ENCODE measurements around the gene PLXNA4.

The PLXNA4 gene

DNA sequence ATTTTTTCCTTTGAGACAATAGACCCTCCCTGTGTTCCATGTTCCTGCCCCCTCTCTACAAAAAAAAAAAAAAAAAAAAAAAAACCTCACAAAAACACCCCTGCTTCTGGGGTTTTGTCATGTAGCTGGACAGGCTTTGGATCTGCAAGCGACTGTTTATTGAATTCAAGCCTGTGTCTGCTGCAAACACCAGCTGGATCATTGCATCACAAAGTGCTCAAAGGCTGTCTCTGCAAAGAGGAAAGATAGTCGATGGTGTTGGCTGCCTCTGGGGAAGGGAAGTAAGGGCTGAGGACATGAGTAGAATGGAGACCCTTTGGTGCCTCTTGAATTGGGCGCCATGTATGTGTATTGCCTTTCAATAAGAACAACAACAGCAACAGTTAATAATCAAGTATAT lies 471.2 kb downstream of the PLXNA4 start:
- Histone ChIP-seq H3K9me3 (ENCODE audit: insufficient read depth, low read depth, low read length) (no peaks in the 10 kb centered on the region), H3K4me3 (ENCODE audit: low read length) (no peak overlapping the region), H3K27ac (ENCODE audit: low read depth, low read length) (no peak overlapping the region), H3K9ac (ENCODE audit: low read depth, low read length) (no peak overlapping the region), H3K27me3 (ENCODE audit: insufficient read depth, low read length) (no peaks in the 10 kb centered on the region), H3K36me3 (ENCODE audit: insufficient read depth, low read length) (no peaks in the 10 kb centered on the region), H3K4me1 (ENCODE audit: insufficient read depth, low read length) (peaks cover 12% of the 10 kb centered on the region)
- WGBS, result 79% methylated on average over 2 of the region's 3 CpGs

DNA sequence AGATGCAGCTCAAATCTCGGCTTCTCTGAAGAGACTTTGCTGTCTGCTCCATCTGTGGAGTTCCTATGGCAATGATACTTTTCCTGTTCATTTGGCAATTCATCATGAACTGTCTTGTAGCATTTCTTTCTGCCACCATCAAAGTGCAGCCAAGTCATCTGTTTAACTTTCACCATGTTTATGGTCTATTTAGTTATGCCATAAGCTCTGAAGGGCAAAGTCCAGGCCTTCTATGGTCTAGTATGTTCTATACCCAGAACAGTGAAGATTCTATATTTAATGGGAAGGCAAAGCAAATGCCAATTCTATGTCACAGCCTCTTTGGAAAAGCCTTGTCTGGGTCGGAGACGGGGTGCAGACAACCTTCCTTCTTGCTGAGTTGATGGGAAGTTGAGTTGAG lies 472.6 kb downstream of the PLXNA4 start:
- no peaks in the 10 kb centered on the region for H3K9me3 ChIP-seq (ENCODE audit: insufficient read depth, low read depth, low read length)
- H3K27me3 ChIP-seq (ENCODE audit: insufficient read depth, low read length), result no peaks in the 10 kb centered on the region
- peaks cover 8% of the 10 kb centered on the region for H3K4me1 ChIP-seq (ENCODE audit: insufficient read depth, low read length)
- no peak overlapping the region for H3K9ac ChIP-seq (ENCODE audit: low read depth, low read length)
- H3K36me3 ChIP-seq (ENCODE audit: insufficient read depth, low read length), result no peaks in the 10 kb centered on the region
- WGBS, result 92% methylated on average over 3 of the region's 3 CpGs
- H3K27ac ChIP-seq (ENCODE audit: low read depth, low read length), result no peak overlapping the region
- H3K4me3 ChIP-seq (ENCODE audit: low read length), result no peak overlapping the region

- no peak overlapping the region for H3K9ac ChIP-seq (ENCODE audit: low read depth, low read length)
- H3K4me3 ChIP-seq (ENCODE audit: low read length), result no peak overlapping the region
- no peaks in the 10 kb centered on the region for H3K9me3 ChIP-seq (ENCODE audit: insufficient read depth, low read depth, low read length)
- no peak overlapping the region for H3K27ac ChIP-seq (ENCODE audit: low read depth, low read length)
- no peaks in the 10 kb centered on the region for H3K36me3 ChIP-seq (ENCODE audit: insufficient read depth, low read length)
- H3K4me1 ChIP-seq (ENCODE audit: insufficient read depth, low read length), result no peaks in the 10 kb centered on the region
- no peaks in the 10 kb centered on the region for H3K27me3 ChIP-seq (ENCODE audit: insufficient read depth, low read length)
- WGBS, result 89% methylated on average over 10 of the region's 10 CpGs
These were observed 473.3 kb downstream of the PLXNA4 start for GRCh38 chr7:132102942-132103341.

DNA sequence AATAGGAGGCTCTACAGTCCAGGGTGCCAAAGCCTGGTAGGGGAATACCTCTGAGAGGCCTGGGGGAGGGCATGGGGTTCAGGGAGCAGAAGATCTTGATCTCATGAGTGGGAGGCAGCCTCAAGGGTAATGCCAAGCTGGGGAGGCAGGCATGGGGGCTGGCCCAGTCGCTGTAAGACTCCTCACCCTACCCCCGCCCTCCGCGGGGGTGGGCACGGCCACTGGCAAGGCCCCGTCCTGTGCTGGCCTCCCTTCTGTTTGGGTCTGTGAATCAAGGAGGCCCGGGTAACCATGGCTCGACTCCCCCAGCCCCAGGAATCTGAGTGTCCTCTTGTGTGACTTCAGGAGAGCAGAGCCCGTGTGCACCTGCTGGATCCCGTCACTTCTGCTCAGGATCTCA lies 473.9 kb downstream of the PLXNA4 start:
- H3K27me3 ChIP-seq (ENCODE audit: insufficient read depth, low read length), result no peaks in the 10 kb centered on the region
- H3K27ac ChIP-seq (ENCODE audit: low read depth, low read length), result no peak overlapping the region
- 94% methylated on average over 10 of the region's 10 CpGs for WGBS
- no peaks in the 10 kb centered on the region for H3K4me1 ChIP-seq (ENCODE audit: insufficient read depth, low read length)
- H3K9ac ChIP-seq (ENCODE audit: low read depth, low read length), result no peak overlapping the region
- no peaks in the 10 kb centered on the region for H3K9me3 ChIP-seq (ENCODE audit: insufficient read depth, low read depth, low read length)
- no peak overlapping the region for H3K4me3 ChIP-seq (ENCODE audit: low read length)
- no peaks in the 10 kb centered on the region for H3K36me3 ChIP-seq (ENCODE audit: insufficient read depth, low read length)

DNA sequence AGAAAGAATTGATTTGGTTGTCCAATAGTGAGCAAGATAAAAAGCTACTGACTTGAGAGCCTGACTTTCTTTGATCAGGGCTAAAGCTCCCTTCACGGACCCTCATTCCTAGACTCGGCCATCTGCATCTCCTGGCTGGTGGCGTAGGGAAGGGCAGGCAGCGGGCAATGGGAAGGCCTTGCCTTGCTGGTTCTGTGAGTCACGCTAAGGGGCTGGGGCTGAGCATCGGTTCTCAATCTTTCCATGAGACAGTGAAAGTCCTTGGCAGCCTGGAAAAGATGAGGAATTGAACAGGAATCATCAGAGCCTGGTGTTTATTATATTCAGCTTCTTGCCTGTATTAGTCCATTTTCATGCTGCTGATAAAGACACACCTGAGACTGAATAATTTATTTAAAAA lies 475.3 kb downstream of the PLXNA4 start:
- Histone ChIP-seq H3K27ac (ENCODE audit: low read depth, low read length) (no peak overlapping the region), H3K36me3 (ENCODE audit: insufficient read depth, low read length) (no peaks in the 10 kb centered on the region), H3K4me3 (ENCODE audit: low read length) (no peak overlapping the region), H3K9me3 (ENCODE audit: insufficient read depth, low read depth, low read length) (no peaks in the 10 kb centered on the region), H3K27me3 (ENCODE audit: insufficient read depth, low read length) (no peaks in the 10 kb centered on the region), H3K4me1 (ENCODE audit: insufficient read depth, low read length) (no peaks in the 10 kb centered on the region), H3K9ac (ENCODE audit: low read depth, low read length) (no peak overlapping the region)
- WGBS, result 97% methylated on average over 6 of the region's 6 CpGs

GRCh38 chr7:132100483-132100882 lies 475.8 kb downstream of the PLXNA4 start:
- no peaks in the 10 kb centered on the region for H3K36me3 ChIP-seq (ENCODE audit: insufficient read depth, low read length)
- H3K9me3 ChIP-seq (ENCODE audit: insufficient read depth, low read depth, low read length), result no peaks in the 10 kb centered on the region
- no peak overlapping the region for H3K9ac ChIP-seq (ENCODE audit: low read depth, low read length)
- no peaks in the 10 kb centered on the region for H3K27me3 ChIP-seq (ENCODE audit: insufficient read depth, low read length)
- no peak overlapping the region for H3K4me3 ChIP-seq (ENCODE audit: low read length)
- 95% methylated on average over 2 of the region's 3 CpGs for WGBS
- H3K27ac ChIP-seq (ENCODE audit: low read depth, low read length), result no peak overlapping the region
- no peaks in the 10 kb centered on the region for H3K4me1 ChIP-seq (ENCODE audit: insufficient read depth, low read length)

GRCh38 chr7:132099163-132099562 lies 477.1 kb downstream of the PLXNA4 start:
- Histone ChIP-seq H3K27me3 (ENCODE audit: insufficient read depth, low read length) (no peaks in the 10 kb centered on the region), H3K9me3 (ENCODE audit: insufficient read depth, low read depth, low read length) (no peaks in the 10 kb centered on the region), H3K27ac (ENCODE audit: low read depth, low read length) (no peak overlapping the region), H3K36me3 (ENCODE audit: insufficient read depth, low read length) (no peaks in the 10 kb centered on the region), H3K4me1 (ENCODE audit: insufficient read depth, low read length) (no peaks in the 10 kb centered on the region), H3K4me3 (ENCODE audit: low read length) (no peak overlapping the region), H3K9ac (ENCODE audit: low read depth, low read length) (no peak overlapping the region)
- WGBS, result 95% methylated on average over 2 of the region's 2 CpGs

DNA sequence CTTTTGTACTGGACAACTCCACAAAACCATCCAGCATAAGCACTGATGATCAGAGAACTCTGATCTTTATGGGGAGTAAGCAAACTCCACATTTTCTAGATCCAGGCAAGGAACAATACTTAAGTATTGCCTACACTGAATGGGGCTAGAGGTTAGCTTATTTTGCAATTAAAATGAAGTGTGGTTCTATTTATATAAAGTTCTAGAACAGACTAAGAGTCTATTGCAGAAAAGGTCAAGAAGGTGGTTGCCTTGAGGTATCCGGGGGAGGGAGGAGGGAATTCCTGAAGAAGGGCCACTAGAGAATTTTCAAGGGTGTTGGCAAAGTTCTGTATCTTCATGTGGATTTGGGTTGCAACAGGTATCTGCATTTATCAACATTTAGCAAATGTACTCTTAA lies 477.9 kb downstream of the PLXNA4 start:
- Histone ChIP-seq H3K4me1 (ENCODE audit: insufficient read depth, low read length) (no peaks in the 10 kb centered on the region), H3K9me3 (ENCODE audit: insufficient read depth, low read depth, low read length) (no peaks in the 10 kb centered on the region), H3K27me3 (ENCODE audit: insufficient read depth, low read length) (no peaks in the 10 kb centered on the region), H3K27ac (ENCODE audit: low read depth, low read length) (no peak overlapping the region), H3K36me3 (ENCODE audit: insufficient read depth, low read length) (no peaks in the 10 kb centered on the region), H3K9ac (ENCODE audit: low read depth, low read length) (no peak overlapping the region), H3K4me3 (ENCODE audit: low read length) (no peak overlapping the region)
- WGBS, result 88% methylated on average over 1 of the region's 1 CpG

DNA sequence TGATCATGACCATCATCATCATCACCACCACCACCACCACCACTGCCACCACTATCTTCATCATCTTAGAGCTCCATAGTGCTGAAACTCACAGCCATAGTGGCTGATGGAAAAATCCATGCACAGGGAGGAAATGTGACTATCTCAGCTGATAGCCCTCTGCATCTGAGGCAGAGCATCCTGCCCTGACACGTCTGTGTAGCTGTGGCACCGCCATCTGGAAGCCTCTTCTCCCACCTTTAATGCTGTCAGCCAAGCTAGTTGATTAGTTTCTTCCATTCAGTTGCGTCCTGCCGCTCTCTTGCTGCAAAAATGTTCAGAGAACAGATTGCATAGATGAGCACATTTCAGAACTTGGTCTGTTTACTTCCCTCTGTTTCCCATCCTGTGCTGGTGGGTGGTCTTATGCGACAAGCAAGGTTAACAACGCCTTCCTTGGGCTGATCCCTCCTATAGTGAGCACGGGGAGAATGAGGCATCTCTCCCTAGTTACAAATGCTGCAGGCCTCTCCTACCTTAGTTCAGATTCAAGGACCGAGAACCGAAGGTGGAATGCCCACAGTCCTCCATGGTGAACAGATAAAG lies 478.6 kb downstream of the PLXNA4 start:
- no peaks in the 10 kb centered on the region for H3K9me3 ChIP-seq (ENCODE audit: insufficient read depth, low read depth, low read length)
- no peaks in the 10 kb centered on the region for H3K27me3 ChIP-seq (ENCODE audit: insufficient read depth, low read length)
- 79% methylated on average over 9 of the region's 9 CpGs for WGBS
- H3K27ac ChIP-seq (ENCODE audit: low read depth, low read length), result no peak overlapping the region
- H3K4me1 ChIP-seq (ENCODE audit: insufficient read depth, low read length), result no peaks in the 10 kb centered on the region
- no peak overlapping the region for H3K4me3 ChIP-seq (ENCODE audit: low read length)
- no peaks in the 10 kb centered on the region for H3K36me3 ChIP-seq (ENCODE audit: insufficient read depth, low read length)
- H3K9ac ChIP-seq (ENCODE audit: low read depth, low read length), result no peak overlapping the region

DNA sequence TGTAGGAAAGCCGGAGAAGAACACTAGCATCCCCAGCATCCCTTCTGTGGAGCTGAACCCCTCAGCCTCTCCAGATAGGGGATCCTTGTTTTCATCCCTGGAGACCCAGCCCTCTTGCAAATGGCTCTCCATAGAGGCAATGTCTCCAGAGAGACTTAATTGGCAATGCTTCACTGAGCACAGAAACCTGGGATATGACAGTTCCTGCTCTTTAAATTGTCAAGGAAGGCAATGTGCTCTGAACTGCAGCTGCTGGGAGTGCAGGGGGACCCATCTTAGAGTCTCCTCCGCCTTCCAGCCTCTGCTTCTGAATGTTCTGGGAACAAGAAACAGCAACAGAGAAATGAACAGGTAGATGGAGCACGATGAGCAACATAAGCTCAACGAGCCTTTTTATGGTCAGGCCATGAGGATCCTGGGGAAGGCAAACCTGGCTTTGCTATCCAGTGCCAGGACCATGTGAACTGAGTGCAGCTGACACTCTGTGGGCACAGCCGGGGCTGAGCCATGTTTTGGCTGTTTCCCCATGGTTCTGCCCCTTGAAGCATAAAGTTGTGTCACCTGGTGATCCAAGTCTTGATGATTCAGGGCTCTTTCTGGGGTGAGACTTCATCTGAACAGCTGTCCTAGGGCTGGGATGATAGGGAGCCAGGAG lies 481.0 kb downstream of the PLXNA4 start:
- Histone ChIP-seq H3K4me3 (ENCODE audit: low read length) (no peak overlapping the region), H3K9ac (ENCODE audit: low read depth, low read length) (no peak overlapping the region), H3K9me3 (ENCODE audit: insufficient read depth, low read depth, low read length) (no peaks in the 10 kb centered on the region), H3K4me1 (ENCODE audit: insufficient read depth, low read length) (no peaks in the 10 kb centered on the region), H3K36me3 (ENCODE audit: insufficient read depth, low read length) (no peaks in the 10 kb centered on the region), H3K27me3 (ENCODE audit: insufficient read depth, low read length) (no peaks in the 10 kb centered on the region), H3K27ac (ENCODE audit: low read depth, low read length) (no peak overlapping the region)
- 75% methylated on average over 5 of the region's 5 CpGs for WGBS

DNA sequence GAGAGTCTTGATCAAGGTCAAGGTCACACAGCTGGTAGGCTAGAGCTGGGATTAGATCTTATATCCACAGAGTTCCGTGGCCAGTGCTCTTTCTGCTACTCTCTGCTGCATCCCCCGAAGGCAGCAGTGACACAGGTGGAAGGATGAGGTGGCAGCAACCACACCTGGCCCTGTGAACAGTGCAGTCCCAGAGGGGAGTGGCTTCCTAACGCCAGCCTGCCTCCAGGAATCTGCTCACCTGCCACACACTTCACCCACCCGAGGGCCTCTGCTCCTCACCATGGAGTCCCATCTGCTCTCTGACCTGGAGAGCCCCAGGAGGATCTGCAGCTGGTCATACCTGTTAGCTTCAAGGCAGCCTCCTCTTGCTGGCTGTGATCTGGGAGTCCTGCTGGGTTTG lies 484.2 kb downstream of the PLXNA4 start:
- Histone ChIP-seq H3K36me3 (ENCODE audit: insufficient read depth, low read length) (no peaks in the 10 kb centered on the region), H3K4me1 (ENCODE audit: insufficient read depth, low read length) (no peaks in the 10 kb centered on the region), H3K27ac (ENCODE audit: low read depth, low read length) (no peak overlapping the region), H3K9me3 (ENCODE audit: insufficient read depth, low read depth, low read length) (no peaks in the 10 kb centered on the region), H3K27me3 (ENCODE audit: insufficient read depth, low read length) (no peaks in the 10 kb centered on the region), H3K4me3 (ENCODE audit: low read length) (no peak overlapping the region), H3K9ac (ENCODE audit: low read depth, low read length) (no peak overlapping the region)
- 83% methylated on average over 4 of the region's 4 CpGs for WGBS

- H3K4me3 ChIP-seq (ENCODE audit: low read length), result no peak overlapping the region
- no peaks in the 10 kb centered on the region for H3K36me3 ChIP-seq (ENCODE audit: insufficient read depth, low read length)
- no peaks in the 10 kb centered on the region for H3K4me1 ChIP-seq (ENCODE audit: insufficient read depth, low read length)
- no peak overlapping the region for H3K9ac ChIP-seq (ENCODE audit: low read depth, low read length)
- no peak overlapping the region for H3K27ac ChIP-seq (ENCODE audit: low read depth, low read length)
- no peaks in the 10 kb centered on the region for H3K27me3 ChIP-seq (ENCODE audit: insufficient read depth, low read length)
- no peaks in the 10 kb centered on the region for H3K9me3 ChIP-seq (ENCODE audit: insufficient read depth, low read depth, low read length)
- WGBS, result 86% methylated on average over 1 of the region's 1 CpG
These were observed 484.6 kb downstream of the PLXNA4 start for GRCh38 chr7:132091706-132092105.

All from HUES64 (cell line).